Ureter (tissue), 1 donor: Measurements from ENCODE around the gene BMS1. TPM values are rescaled to one million over a fixed set of nuclear protein-coding genes. Genes with fewer than 3 reads are reported as not detected.
"Not testable (repeated sequence)": the region's sequence is repeated elsewhere in the genome, so short reads cannot be mapped to it uniquely, and the experiment has no call there.

ENCODE experiments used
- DNase-seq: peaks from one replicate; pipeline ENCODE4 v3.0.0-alpha.2; 2020; ENCODE audit warnings: low spot score
- total RNA-seq: library from RNA; stranded (reverse); gene quantifications from one replicate; pipeline ENCODE4 v1.2.4, GENCODE V29; 2023
- donor health status: DM: yes; HTN: yes; CAD: no.

Gene BMS1
- total RNA-seq = 19.2 TPM

DNA sequence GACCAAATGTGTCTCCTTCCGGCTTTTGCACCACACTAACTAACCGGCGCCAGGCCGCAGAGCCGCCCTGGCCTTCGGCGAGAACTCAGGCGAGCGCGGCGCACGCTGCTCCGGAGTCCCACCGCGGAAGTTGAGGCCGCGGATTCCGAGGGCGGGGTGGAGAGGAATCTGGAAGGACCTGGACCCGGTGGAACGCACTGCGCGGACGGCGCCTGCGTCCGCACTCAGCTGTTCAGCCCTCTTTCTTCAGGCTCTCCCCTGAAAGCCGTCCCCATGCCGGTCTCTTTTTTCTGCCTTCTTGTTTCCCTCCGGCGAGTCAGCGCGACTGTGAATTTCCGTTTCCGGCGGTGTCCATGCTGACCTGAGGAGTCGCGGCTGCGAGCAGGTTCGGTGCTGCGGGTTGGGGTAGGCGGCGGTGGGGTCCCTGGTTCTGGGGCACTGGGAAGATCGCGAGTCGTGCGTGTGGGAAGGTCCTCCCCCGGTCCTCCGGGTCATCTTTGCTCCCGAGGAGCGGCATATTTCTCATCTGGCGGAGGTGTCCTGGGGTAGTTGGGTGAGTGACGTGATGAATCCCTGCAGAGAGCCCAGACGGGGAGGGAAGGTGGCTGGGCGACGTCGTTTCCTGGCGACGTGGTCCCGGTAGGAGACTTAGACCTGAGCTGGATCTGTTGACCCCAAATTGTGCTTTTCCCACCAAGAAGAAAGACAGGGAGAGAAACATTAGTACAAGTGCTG, at the start of gene BMS1:
TSS of gene BMS1 (plus strand) at position 350 of the 735 bp plus-strand sequence. CDS start 1,600 bp downstream, outside the sequence.
- DNase-seq = peak; percentile 95

DNA sequence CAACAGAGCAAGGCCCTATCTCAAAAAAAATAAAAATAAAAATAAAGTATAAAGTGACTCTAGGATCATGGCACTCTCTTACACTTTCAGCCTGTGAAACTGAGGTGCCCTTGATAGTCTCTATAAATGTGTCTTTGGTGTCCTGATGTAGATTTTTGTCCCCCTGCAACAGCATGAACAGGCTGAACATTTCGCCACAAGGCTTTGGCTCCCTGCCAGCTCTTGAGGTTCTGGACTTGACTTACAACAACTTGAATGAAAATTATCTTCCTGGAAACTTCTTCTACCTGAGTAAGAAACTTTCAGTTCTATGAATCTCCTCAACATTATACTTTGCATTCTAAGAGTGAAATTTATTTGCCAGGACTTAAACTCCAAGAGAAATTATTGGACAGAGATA, 48.1 kb upstream of the BMS1 start:
- no peak for DNase-seq

DNA sequence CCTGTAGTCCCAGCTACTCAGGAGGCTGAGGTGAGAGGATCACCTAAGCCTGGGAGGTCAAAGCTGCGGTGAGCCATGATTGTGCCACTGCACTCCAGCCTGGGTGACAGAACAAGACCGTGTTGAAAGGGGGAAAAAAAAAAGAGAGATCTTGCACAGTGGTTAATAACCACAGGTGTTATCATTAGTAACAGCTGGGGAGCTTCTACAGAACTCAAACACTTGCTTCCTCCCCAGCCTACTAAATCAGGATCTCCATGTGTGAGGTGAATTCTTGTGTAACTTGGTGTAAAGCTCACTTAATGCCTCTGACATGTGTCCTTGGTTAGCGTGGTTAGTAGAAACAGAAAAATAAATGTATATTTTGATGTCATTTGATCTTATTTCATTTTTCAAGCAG, 43.9 kb upstream of the BMS1 start:
- no peak for DNase-seq

- not testable (repeated sequence) for DNase-seq
Measured at GRCh38 chr10:42741536-42741935, 41.1 kb upstream of the BMS1 start.

DNA sequence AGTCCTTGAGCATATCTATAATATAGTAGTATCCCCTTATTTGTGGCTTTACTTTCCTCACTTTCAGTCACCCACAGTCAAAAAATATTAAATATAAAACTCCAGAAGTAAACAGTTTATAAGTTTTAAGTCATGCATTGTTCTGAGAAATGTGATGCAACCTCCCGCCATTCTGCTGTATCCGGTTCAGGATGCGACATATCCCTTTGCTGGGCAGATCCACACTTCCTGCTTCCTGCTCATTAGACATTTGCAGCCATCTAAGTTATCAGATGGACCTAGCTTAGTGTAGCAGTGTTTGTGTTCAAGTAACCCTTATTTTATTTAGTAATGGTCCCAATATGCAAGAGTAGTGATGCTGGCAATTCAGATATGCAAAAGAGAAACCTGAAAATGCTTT, 38.9 kb upstream of the BMS1 start:
- no peak for DNase-seq

DNA sequence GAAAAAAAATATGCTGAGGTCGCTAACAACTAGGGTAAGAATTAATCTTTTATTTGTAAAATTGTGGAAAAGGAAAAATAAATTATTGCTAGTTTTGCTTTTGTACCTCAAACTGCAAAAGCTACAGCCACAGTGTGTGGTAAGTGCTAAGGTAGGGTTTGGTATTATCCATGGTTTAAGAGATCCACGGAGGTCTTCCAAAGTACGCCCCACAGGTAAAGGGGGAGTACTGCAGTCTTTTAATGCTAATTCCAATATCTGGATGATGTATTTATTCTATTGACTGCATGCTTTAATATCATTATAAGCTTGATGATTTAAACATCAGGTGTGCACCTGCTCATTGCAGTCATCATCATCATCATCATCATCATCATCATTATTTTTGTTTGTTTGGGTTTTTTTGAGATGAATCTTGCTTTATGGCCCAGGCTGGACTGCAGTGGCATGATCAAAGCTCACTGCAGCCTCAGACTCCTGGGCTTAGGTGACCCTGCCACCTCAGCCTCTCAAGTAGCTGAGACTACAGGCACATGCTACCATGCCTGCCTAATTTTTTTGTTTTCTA, 38.4 kb upstream of the BMS1 start:
- DNase-seq = no peak

GRCh38 chr10:42753126-42753506, 29.5 kb upstream of the BMS1 start:
- DNase-seq = peak; percentile 85

DNA sequence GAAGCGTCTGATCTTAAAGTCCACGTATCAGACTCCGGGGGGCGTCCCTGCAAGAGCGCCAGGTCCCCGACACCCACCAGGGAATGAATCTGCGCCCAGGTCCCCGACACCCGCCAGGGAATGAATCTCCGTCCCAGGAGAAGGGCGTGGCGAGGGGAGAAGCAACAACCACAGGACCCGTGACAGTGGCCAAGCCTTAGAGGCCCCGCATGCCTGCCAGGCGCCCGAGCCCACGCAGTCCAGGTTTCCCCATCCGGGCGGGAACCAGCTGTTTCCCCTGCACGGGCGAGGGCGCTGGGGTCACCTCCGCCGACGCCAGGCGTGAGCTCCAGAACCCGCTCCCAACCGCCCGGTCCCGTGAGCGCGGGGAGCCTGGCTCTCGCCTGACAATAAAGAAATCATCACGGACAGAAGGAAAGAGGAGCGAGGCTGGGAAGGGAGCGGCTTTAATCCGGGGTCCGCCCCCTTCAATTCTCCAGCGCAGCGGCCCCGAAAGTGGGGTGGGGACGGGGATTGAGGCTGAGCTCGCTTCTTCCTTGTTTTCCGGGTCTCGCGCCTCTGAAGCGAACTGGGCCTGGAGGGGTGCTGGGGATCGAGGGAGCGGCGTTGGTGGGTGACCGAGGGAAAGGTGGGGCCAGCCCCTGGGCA, 29.0 kb upstream of the BMS1 start:
- no peak for DNase-seq

DNA sequence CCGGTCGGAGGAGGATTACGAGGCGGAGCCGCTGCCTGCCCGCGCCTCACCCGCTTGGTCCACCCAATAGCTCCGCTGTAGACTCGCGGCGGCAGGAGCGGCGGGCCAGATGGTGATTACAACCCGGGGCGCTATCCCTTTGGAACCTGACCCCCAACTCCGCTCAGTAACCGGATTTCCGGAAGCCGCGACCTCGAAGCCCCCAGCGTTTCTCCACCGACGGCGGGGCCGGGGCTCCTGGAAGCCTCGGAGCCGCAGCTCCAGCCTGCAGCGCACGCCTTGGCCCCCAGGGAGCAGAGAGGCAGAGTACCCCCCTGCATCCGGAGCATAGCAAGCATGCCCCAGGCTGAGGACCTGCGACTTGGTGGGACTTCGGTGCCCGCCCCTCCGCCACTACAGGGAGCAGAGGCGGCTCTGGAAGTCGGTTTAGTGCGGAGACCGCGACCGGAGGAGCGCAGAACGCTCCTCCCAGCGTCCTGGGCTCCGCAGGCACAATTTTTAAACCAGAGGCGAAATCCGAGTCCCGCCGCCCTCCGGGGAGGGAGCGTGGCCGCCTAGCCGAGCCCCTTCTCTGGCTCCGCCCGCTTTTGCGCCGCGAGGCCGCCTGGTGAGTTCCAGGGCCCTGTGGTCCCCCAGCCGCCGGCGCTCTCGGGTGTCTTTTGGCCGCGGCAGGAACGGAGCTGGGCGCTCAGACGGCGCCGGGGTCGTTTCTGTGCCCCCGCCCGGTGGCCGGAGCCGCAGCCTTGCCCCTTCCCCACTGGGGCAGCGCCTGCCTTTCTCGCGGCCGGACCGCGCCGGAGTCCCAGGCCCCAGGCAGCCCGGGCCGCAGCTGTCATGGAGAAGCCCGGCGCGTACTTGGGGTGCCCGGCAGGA, 28.2 kb upstream of the BMS1 start:
- no peak for DNase-seq

DNA sequence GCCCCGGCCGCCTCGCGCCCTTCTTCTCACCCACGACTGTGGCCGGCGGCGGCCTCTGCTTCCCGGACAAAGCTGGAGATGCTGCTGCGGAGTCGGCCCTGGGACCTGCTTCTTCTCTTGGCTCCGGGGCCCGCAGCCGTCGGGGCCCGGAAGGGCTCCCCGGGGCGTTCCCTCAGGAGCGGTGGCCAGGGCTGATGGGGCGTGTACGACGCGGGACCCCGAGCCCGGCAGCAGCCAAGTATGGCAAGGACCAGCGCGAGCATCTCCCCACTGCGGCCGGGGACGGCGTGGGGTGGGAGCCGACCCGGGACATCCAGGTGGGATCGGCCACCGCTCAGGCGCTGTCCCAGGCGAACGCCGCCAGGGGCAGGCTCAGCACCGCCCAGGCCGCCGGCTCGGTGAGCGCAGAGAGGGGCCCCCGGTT, 27.6 kb upstream of the BMS1 start:
- DNase-seq = no peak

DNA sequence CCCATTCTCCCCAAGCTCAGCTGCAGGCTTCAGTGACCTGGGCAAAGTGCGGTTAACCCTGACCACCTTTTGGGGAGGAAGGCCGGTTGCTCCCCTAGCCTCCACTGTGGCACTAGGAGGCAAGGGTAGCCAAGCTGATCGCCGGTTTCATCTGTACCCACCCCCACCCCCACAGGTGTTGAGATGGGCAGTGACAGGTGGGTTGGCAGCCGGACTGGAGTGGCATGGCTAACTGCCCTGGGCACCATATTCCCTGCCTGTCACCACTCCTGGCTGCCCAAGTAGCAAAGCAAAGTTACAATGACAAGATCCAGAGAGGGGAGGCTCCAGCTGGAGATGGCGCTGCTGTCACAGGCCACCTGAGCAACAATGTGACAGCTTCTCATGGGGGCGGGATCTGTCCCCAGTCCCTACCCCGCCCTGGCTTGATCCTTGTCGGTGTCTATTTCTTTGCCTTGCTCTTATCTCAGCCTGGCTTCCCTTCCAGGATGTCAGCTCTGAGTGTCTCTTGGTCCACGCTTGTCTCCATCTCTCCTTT, 27.0 kb upstream of the BMS1 start:
- DNase-seq = no peak

DNA sequence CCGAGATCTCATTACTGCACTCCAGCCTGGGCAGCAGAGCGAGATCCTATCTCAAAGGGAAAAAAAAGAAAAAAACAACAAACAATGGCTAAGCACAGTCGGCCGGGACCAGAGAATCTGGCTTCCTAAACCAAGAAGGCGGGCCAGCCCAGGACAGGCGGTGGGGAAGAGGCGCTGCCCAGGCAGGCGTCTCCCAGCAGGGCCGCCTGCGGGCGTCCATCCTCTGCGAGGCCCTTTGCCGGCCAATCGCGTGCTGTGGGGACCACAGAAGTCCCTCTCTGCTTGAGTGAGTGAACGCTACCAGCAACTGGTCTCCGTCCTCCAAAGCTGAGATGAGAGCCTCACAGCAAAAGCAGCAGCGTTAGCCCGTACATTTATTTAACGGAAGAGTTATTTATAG, 14.7 kb upstream of the BMS1 start:
- no peak for DNase-seq

GRCh38 chr10:42768581-42769152, 13.9 kb upstream of the BMS1 start:
- DNase-seq = no peak

DNA sequence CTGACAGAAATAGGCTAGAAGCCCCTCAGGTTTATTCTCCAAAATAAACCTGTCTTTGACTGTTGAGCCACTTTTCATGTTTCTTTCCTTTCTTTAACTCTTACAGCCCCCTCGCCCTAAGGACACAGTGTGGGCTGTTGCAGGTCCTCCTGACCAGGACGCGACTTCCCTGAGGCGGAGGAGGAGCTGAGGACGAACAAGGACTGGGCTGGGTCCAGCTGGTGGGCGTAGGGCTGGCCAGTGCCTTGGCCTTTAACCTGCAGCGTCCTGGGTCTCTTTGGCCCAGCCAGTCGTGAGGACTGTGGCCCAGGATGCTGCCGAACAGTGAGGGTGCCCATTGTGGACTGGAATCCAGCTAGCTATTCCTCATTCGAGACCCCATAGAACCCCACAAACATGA, 13.4 kb upstream of the BMS1 start:
- no peak for DNase-seq

DNA sequence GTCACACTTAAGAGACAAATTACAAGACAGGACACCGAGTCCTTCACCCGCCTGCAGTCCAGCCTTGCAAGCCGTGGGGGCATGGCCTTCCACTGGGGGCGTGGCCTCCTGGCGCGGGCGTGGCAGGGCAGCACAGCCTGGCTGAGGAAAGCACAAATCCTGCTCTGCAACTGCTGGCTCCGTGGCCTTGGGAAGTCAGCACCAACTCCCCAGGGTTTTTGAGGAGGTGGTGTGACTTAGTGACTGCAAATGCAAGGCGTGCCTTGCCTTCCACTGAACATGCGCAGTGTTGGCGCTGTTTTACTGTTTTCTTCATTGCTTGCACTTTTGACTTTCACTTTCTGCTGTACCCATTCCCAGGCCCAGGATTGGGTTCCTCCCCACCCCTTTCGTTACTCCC, 12.9 kb upstream of the BMS1 start:
- DNase-seq = no peak

DNA sequence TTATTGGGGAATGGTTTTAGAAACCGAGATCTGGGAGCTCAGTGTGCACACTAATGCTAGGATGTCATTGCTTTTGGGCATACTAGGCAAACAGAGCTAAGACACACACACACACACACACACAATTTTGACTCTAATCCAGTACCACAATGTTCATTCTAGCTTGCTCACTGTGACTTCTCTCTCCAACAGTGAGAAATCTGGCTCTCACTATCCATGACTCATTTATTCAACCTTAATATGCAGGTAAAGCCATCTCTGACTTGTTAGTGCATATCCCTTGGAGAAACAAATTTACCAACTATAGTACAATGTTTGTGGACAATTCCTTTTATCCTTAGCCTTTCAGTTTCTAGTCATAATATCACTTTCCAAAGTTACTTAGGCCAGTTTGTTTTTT, 5.9 kb upstream of the BMS1 start:
- DNase-seq = no peak

DNA sequence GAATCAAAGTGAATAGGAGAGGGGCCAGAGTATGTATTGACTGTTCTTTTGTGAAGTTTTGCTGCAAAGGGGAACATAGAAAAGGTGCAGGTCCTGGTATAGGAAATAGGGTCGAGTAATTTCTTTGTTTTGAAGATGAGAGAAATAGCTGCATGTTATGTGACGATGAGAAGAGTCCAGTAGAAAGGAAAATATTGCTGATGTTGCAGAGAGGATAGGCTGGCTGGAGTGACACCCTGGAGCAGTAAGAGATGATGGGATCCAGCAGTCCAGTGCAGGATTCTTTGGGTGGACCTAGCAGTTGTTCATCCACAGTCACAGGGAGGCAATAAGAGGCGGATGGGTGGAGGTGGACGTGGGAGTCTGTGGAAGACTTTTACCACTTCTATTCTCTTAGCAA, 2.1 kb upstream of the BMS1 start:
- DNase-seq = no peak

GRCh38 chr10:42781893-42782445, 626 bp upstream of the BMS1 start:
- no peak for DNase-seq

- no peak for DNase-seq
Measured at GRCh38 chr10:42783181-42783549, 570 bp downstream of the BMS1 start.

DNA sequence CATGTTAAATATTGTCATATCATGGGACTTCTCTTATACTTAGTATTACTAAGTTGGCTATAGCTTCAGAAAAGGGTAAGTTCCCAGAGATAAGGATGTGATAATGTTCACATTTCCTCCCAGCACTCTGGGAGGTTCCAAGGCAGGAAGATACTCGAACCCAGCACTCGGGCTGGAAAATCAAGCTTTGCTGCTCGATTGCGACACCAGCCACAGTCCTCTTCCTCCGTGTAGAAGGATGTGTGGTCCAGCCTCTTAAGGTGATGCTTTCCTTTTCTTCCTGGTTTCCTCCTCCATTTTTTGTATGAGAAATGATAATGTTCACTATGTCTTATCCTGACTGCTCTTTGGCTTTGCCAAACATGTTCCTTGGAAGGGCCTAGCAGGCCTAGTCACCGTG, 3.2 kb downstream of the BMS1 start:
- DNase-seq = no peak

DNA sequence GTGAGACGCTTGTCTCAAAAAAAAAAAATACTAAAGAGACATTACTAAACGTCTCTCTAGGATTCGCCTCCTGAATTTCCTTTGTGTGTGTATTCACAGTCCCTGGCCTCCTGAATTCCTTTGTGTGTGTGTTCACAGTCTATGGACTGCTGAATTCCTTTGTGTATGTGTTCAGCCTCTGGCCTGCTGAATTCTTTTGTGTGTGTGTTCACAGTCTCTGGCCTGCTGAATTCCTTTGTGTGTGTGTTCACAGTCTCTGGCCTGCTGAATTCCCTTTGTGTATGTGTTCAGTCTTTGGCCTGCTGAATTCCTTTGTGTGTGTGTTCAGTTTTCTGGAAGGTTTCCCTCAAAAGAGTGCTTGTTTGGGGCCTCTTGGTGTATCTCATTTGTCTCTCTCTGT, 8.2 kb downstream of the BMS1 start:
- no peak for DNase-seq
